Amniotic stem cell (primary cell): ENCODE data around the gene MTHFR.
"Not testable (repeated sequence)": the region's sequence is repeated elsewhere in the genome, so short reads cannot be mapped to it uniquely, and the experiment has no call there.

Experiments used
- DNase-seq: peaks from one replicate; lab custom pipeline; 2025; lab: John Stamatoyannopoulos, UW

MTHFR gene

GRCh38 chr1:11833497-11833896 is 27.7 kb upstream of the MTHFR start:
- DNase-seq: no peak

GRCh38 chr1:11831945-11832725 is 26.4 kb upstream of the MTHFR start:
- no peak for DNase-seq

GRCh38 chr1:11828511-11828910 is 22.7 kb upstream of the MTHFR start:
- DNase-seq: no peak

- DNase-seq: no peak
Measured at GRCh38 chr1:11826946-11827345, 21.2 kb upstream of the MTHFR start.

GRCh38 chr1:11825131-11825530 is 19.4 kb upstream of the MTHFR start:
- DNase-seq: no peak

GRCh38 chr1:11823366-11824137 is 17.8 kb upstream of the MTHFR start:
- DNase-seq: no peak

- DNase-seq: no peak
Measured at GRCh38 chr1:11822091-11822490, 16.3 kb upstream of the MTHFR start.

GRCh38 chr1:11817192-11817591 is 11.4 kb upstream of the MTHFR start:
- no peak for DNase-seq

- DNase-seq: no peak
Measured at GRCh38 chr1:11813021-11813420, 7.3 kb upstream of the MTHFR start.

GRCh38 chr1:11807133-11807532 is 1.4 kb upstream of the MTHFR start:
- no peak for DNase-seq

- DNase-seq: no peak
Measured at GRCh38 chr1:11806307-11806936, 658 bp upstream of the MTHFR start.

- no peak for DNase-seq
Measured at GRCh38 chr1:11804666-11805421, 920 bp downstream of the MTHFR start.

GRCh38 chr1:11803924-11804665 is 1.7 kb downstream of the MTHFR start:
- not testable (repeated sequence) for DNase-seq

GRCh38 chr1:11802973-11803885 is 2.5 kb downstream of the MTHFR start:
- DNase-seq: peak; percentile 89

GRCh38 chr1:11802616-11802972 is 3.2 kb downstream of the MTHFR start:
- no peak for DNase-seq

GRCh38 chr1:11800756-11801433 is 4.9 kb downstream of the MTHFR start:
- DNase-seq: no peak

- no peak for DNase-seq
Measured at GRCh38 chr1:11800391-11800755, 5.4 kb downstream of the MTHFR start.

GRCh38 chr1:11799896-11800295 is 5.9 kb downstream of the MTHFR start:
- no peak for DNase-seq

GRCh38 chr1:11799099-11799498 is 6.7 kb downstream of the MTHFR start:
- no peak for DNase-seq
